SK-N-MC (cell line): ENCODE measurements around the gene DCTN1.

ENCODE experiments used
- DNase-seq: peaks from one replicate; pipeline ENCODE4 v3.0.0-alpha.2; 2011; ENCODE audit warnings: low read depth, low spot score
- H3K27ac ChIP-seq: fragments of 200-600 bp; sonication (generic); 2 replicates; pipeline ENCODE4 v1.5.1; 2016; ENCODE audit warnings: mixed run types
- H3K36me3 ChIP-seq: fragments of 200-600 bp; sonication (generic); 2 replicates; pipeline ENCODE4 v1.6.1; 2017; ENCODE audit warnings: antibody characterized with exemption, low read length, mixed read lengths; ENCODE audit not compliant: insufficient read depth
- H3K4me3 ChIP-seq: fragments of 200-600 bp; sonication (generic); 2 replicates; pipeline ENCODE4 v1.5.1; 2016
- H3K9ac ChIP-seq: fragments of 200-600 bp; sonication (generic); 2 replicates; pipeline ENCODE4 v1.8.0; 2017; ENCODE audit warnings: mixed run types, mixed read lengths; ENCODE audit not compliant: insufficient read length
- H3K9me3 ChIP-seq: fragments of 200-600 bp; sonication (generic); 2 replicates; pipeline ENCODE4 v1.6.1; 2017; ENCODE audit warnings: low read depth, mild to moderate bottlenecking, antibody characterized with exemption, low read length, moderate library complexity, mixed read lengths
- EZH2 ChIP-seq: fragments of 200-600 bp; sonication (generic); IDR thresholded peaks from one replicate; pipeline ENCODE4 v1.6.1; 2017; ENCODE audit warnings: antibody characterized with exemption
- FOXP2 ChIP-seq: optimal IDR thresholded peaks from 2 replicates; pipeline ENCODE3; 2011; ENCODE audit warnings: mild to moderate bottlenecking, moderate library complexity; ENCODE audit not compliant: insufficient read depth; ENCODE audit errors: extremely low read length, control extremely low read depth
- POLR2AphosphoS5 ChIP-seq: IDR thresholded peaks from 2 replicates; pipeline ENCODE4 v1.6.1; 2012; ENCODE audit warnings: mild to moderate bottlenecking, low read depth, low read length, borderline replicate concordance

The DCTN1 gene

DNA sequence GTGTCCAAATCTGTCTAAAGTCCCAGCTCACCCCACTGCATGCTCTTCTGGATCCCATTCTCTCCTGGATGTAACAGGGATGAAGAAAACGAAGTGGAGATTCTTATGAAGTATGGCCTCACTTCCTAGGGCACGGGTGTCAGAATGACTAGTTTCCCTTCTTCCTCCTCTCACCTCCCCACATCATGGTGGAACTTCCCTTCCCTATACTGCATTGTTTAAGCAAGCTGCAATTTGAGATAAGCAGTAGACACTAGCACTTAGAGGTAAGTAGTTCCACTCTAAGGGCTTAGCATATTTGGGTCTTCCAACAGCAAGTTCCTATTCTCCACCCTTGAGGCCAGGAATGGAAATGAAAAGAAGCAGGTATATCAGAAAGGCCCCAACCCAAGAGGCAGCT, 66.6 kb downstream of the DCTN1 start:
- Histone ChIP-seq H3K27ac (no peak overlapping the region), H3K4me3 (no peak overlapping the region), H3K9ac (no peak overlapping the region), H3K9me3 (no peaks in the 10 kb centered on the region), H3K36me3 (no peaks in the 10 kb centered on the region)
- no peak for DNase-seq
- TF ChIP-seq EZH2 (no peak), FOXP2 (no peak), POLR2AphosphoS5 (no peak)

DNA sequence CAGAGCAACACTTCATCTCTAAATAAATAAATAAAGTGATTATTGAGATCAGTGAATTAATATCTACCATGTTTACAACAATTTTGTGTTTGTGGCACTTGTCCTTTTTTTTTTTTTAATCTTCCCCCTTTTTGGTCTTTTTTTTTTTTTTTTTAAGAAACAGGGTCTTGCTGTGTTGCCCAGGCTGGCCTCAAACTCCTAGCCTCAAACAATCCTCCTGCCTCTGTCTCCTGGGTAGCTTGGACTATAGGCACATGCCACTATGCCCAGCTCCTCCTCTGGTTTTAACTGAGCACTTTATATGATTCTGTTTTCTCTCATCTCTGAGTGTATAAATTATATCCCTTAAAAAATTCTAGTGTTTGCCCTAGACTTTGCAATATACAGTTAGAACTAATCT, 67.2 kb downstream of the DCTN1 start:
- Histone ChIP-seq H3K27ac (no peak overlapping the region), H3K4me3 (no peak overlapping the region), H3K9ac (no peak overlapping the region), H3K9me3 (no peaks in the 10 kb centered on the region), H3K36me3 (no peaks in the 10 kb centered on the region)
- DNase-seq: no peak
- TF ChIP-seq EZH2 (no peak), FOXP2 (no peak), POLR2AphosphoS5 (no peak)
